Frontal cortex (tissue), 4 donors: ENCODE data around the gene LGALS7. TPM values are rescaled to one million over a fixed set of nuclear protein-coding genes. Genes with fewer than 3 reads are reported as not detected.
A peak's percentile ranks its signal among the peaks of the same experiment; 100 is the strongest.
"Not testable (repeated sequence)": the region's sequence is repeated elsewhere in the genome, so short reads cannot be mapped to it uniquely, and the experiment has no call there.

Experiments used
- DNase-seq, 2 donors: peaks; one replicate each; pipeline ENCODE4 v3.0.0; 2012; ENCODE audit warnings: low spot score in 2 of 2
- FAIRE-seq: peaks from 2 replicates; lab custom pipeline; 2012; peaks lifted over from hg19 to GRCh38; lab: Jason Lieb, UNC
- total RNA-seq: library from RNA; depleted of rRNA; stranded (reverse); fragments of >200 nt; gene quantifications from one replicate; pipeline ENCODE4 v1.2.3, GENCODE V29; 2014
- donor health status: control.
- donor health status: control.
- donor health status: control.

The LGALS7 gene
- total RNA-seq, 1 donor from 2014 or later: not detected

DNA sequence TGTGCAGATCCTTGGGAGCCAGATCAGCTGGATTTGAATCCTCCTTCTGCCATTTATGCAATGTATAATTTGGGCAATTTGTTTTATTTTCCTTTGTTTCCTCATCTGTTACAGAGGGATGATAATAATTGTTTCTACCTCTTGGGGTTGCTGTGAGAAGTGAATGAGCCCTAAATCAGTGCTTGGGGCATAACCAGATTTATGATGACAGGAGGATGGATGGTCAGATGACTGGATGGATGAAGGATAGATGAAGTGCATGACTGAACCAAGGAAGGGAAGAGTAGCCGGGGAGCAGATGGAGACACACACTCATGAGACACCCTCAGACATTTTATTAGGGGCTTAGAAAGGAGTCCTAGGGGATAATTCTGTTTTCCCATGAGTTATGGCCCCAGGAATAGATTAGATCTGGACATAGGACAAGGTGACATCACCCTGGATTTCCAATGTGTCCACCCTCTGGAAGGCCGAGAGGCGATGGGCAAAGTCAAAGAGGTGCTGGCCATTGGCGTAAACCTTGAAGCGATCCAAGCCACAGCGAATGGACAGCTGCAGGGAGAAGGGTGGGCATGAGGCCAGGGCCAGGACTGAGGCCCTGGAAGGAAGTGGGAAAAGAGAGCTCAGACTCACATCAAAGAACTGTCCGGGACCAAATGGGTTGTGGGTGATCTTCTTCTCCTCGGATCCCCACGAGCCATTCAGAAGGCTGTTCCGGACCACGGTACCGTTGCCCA lies 28.2 kb upstream of the LGALS7 start:
- FAIRE-seq (no peak), DNase-seq (no peak)

DNA sequence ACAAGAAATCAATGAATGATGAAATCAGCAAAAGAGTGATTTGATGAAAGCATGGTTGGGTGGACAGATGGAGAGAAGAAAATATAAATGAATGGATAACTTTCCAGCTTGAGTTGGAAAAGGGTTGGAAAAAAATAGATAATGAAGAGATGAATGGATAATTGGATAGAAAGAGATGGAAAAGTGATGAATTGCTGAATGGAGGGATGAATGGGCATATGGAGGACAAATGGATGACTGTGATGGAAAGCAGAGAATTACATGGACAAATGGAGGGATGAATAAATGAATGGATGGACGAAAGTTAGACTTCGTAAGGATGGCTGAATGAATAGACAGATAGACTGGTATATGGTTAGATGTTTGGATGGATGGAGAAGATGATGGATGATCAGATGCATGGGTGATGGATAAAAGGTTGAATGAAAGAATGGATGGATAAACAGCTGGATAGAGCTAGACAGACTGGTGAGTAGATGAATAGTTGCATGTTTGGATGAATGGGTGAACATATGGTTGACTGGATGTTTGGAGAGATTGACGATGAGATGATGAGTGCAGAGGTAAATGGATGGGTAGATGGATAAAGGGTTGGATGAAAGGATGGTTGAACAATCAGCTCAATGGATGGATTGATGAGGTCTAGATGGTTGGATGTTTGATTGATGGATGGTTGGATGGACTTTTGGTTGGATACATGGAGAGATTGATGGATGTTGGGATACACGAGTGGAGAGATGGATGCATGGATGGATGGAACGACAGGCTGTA lies 27.4 kb upstream of the LGALS7 start:
- FAIRE-seq (no peak), DNase-seq (no peak)

DNA sequence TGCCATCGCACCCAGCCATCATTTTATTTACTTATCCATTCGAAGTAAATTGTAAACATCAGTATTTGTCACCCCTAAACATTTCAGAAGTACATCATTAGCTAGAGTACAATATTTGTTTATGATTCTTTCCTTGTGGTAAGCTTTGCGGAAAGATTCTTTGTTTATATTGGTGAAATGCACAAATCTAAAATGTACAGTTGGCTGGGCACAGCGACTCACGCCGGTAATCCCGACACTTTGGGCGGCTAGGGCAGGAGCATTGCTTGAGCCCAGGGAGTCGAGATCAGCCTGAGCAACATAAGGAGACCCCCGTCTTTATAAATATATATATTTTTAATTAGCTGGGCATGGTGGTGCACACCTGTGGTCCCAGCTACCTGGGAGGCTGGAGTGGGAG lies 25.8 kb upstream of the LGALS7 start:
- no peak for FAIRE-seq
- DNase-seq: no peak

DNA sequence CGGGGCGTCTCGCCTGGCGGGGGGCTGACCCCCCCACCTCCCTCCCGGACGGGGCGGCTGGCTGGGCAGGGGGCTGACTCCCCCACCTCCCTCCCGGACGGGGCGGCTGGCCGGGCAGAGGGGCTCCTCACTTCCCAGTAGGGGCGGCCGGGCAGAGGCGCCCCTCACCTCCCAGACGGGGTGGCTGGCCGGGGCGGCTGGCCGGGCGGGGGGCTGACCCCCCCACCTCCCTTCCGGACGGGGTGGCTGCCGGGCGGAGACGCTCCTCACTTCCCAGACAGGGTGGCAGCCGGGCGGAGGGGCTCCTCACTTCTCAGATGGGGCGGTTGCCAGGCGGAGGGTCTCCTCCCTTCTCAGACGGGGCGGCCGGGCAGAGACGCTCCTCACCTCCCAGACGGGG lies 24.5 kb upstream of the LGALS7 start:
- not testable (repeated sequence) for FAIRE-seq, DNase-seq

GRCh38 chr19:38796154-38796553 lies 22.8 kb upstream of the LGALS7 start:
- DNase-seq (no peak), FAIRE-seq (no peak)

- FAIRE-seq (no peak), DNase-seq (no peak)
Measured at GRCh38 chr19:38795549-38795948, 22.2 kb upstream of the LGALS7 start.

DNA sequence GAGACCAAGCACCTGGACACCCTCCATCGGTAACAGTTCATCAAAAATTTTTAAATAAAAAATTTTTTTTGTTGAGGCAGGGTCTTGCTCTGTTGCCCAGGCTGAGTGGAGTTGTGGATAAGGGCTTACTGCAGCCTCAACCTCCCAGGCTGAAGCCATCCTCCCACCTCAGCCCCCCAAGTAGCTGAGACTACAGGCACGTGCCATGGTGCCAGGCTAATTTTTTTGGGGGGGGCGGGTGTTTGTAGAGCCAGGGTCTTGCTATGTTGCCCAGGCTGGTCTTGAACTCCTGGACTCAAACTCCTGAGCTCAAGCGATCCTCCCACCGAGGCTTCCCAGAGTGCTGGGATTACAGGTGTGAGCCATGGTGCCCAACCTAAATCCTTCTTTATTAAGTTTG lies 20.4 kb upstream of the LGALS7 start:
- no peak for FAIRE-seq
- no peak for DNase-seq

DNA sequence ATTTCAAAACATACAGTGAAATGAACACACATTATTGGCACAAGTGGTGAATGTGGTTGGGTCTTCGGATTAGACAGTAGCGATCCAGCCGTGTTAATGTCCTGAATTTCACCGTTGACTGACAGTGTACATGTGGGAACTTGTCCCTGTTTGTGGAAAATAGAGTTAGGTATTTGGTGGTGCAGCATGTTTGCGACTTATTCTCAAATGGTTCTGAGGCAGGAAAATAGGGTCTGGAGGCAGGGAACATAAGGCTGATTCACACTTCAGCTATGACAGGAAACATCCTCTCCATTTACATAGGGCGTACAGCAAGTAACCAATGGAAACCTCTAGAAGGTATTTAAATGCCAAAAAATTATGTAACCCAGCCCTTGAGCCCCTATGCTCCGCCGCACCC lies 19.9 kb upstream of the LGALS7 start:
- FAIRE-seq: no peak
- peak in 1 of 2 donors; percentile 26 for DNase-seq

DNA sequence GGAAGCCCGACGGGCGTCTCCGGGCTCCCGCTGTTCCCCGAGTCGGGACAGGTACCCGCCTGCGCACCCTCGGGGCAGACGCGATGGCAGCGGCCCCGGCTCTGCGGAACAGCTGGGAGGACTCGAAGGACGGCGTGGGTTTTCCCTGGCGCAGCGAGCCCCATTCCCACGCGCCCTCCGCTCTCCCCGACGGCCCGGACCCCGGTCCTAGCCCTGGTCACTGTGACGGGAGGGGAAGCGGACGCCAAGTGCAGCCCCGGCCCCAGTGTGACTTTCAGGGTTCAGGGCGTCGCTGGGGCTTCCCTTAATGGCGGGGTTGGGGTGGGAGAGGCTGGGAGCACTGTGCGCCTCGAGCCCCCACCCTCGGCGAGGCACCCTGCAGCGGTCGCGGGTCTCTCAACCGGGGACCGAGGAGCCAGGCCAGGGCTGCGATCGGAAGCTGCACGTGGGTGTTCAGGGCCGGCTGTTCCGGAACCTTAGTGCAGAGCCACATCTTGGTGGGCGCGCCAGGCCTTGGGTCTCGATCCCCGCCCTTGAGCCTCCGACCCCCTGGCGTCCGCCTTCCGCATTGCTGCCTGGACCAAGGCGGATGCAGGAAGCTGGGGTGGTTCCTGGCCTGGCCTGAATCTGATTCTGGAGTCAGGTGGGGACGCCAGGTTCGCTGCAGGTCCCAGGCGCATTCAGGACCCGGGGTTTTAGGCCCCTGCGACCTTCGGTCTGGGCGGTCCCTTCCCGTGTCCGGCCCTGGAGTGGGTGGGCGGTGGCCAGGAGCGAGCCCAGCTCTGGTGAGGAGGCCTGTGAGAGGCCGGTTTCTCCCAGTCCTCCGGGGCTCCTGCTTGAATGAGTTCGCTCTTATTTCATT lies 19.2 kb upstream of the LGALS7 start:
- DNase-seq (peak in 1 of 2 donors; percentile 35), FAIRE-seq (no peak)

GRCh38 chr19:38791451-38792064 lies 18.2 kb upstream of the LGALS7 start:
- DNase-seq, FAIRE-seq: not testable (repeated sequence)

- not testable (repeated sequence) for DNase-seq, FAIRE-seq
Measured at GRCh38 chr19:38790507-38791403, 17.4 kb upstream of the LGALS7 start.

DNA sequence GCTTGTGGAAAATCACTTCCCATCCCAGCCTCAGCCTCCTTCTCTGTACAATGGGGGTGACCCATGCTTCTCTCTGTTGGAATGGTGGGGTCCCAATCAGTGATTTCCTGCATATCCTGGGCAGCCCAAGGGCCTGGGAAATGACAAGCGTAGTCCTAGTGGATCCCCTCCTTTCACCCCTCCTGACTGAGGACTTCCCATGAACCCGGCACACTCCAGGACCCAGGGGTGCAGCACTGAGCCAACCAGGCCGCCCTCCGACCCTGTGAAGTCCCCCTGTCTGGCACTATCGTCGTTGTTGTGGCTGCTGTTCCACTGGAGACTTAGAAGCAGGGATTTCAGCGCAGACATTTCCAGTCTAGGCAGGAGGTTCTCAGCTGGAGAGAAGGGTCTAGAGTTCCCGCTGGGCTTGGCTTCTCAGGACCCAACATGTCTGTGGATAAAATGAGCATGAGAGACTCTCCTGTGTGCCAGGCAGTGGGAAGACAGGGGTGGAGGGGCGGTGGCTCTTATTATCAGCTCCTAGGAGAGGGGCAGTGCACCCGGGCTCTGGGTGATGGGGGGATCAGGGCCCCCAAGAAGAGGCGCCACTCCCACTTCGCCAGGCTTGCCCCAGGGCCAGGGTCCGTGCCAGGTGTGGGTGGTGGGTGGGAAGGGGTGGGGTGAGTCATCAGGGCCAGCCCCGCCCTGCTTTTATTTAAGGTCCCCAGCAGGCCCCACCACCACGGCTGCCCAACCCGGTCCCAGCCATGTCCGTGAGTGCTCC lies 15.3 kb upstream of the LGALS7 start, which contains the start of gene LGALS7B:
LGALS7B (plus strand) TSS at position 723 of the 766 bp plus-strand sequence; CDS start at position 750, 27 bp downstream.
- FAIRE-seq (no peak), DNase-seq (no peak)

DNA sequence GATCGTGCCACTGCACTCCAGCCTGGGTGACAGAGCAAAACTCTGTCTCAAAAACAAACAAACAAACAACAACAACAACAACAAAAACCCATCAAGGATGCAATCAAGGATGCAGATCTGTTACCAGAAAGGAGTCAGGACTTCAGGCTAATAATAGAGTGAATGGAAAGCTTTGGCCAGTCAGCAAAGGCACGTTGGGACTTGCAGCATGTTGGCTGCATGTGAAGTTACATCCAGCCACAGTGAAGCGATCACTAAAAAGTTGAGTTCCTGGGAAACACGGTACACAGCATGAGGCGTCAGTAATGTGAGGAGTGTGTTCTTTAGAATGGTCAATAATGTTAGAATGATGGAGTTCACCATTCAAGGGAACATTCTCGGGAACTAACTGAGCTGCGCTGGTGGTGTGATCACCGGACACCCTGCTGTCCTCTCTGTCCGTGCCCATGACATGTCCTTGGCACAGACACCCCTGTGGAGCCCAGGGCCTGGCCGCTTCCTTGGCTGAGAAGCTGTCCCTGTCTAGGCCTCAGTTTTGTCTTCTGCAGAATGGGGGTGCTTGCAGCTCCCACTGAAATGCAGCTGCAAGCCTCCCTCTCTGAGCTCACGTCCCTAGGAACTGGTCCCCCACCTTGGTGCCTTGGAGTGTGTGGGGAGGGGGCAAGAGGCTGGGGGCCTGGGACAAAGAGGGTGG lies 13.4 kb upstream of the LGALS7 start:
- FAIRE-seq (no peak), DNase-seq (no peak)

- DNase-seq, FAIRE-seq: not testable (repeated sequence)
Measured at GRCh38 chr19:38786061-38786460, 12.7 kb upstream of the LGALS7 start.

DNA sequence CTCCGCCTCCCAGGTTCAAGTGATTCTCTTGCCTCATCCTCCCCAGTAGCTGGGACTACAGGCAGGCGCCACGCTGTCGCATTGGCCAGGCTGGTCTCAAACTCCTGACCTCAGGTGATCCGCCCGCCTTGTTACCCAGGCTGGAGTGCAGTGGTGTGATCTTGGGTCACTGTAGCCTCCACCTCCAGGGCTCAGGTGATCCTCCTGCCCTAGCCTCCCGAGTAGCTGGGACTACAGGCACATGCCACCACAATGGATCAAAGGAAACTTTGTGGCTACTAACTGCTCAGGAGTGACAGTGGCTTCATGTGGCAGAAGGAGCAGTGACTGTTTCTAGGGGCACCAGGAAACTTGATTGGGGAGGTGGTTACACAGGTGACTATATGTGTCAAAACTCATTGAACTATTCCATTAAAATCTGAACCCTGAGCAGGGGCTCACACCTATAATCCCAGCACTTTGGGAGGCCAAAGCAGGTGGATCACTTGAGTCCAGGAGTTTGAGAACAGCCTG lies 11.9 kb upstream of the LGALS7 start:
- FAIRE-seq (no peak), DNase-seq (no peak)

GRCh38 chr19:38784224-38784623 lies 10.9 kb upstream of the LGALS7 start:
- DNase-seq (no peak), FAIRE-seq (no peak)

- FAIRE-seq, DNase-seq: not testable (repeated sequence)
Measured at GRCh38 chr19:38782212-38782611, 8.9 kb upstream of the LGALS7 start.
